ENCODE measurements around the gene VPS13D.

VPS13D gene

DNA sequence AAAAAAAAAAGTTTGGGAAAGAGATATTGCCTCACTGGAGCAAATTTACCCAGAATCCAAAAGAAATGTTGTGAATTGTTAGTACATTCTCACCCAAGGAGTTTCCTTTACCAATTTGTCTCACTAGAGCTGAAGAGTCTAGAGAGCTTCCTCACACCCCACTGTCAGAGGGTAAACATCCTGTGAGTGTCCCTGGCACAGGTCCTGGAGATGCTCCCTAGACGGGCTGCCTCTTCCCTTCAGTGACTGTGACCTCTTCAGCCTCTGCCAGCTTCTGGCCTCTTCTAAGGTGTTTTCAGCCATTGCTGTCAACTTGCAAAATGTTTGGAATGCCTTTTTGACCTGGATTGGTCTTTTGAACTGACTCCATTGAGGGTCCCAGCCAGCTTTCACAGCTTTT lies 228.7 kb downstream of the VPS13D start:
- in situ Hi-C loops (cut with MboI; ENCODE audit: low sequenced_read_pairs, unreplicated experiment): no loop called here
- DNase-seq (ENCODE audit: low spot score): no peak
- TF ChIP-seq, protein P1, sequence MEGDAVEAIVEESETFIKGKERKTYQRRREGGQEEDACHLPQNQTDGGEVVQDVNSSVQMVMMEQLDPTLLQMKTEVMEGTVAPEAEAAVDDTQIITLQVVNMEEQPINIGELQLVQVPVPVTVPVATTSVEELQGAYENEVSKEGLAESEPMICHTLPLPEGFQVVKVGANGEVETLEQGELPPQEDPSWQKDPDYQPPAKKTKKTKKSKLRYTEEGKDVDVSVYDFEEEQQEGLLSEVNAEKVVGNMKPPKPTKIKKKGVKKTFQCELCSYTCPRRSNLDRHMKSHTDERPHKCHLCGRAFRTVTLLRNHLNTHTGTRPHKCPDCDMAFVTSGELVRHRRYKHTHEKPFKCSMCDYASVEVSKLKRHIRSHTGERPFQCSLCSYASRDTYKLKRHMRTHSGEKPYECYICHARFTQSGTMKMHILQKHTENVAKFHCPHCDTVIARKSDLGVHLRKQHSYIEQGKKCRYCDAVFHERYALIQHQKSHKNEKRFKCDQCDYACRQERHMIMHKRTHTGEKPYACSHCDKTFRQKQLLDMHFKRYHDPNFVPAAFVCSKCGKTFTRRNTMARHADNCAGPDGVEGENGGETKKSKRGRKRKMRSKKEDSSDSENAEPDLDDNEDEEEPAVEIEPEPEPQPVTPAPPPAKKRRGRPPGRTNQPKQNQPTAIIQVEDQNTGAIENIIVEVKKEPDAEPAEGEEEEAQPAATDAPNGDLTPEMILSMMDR (IDR thresholded peaks at IDR 0.05; ENCODE audit: borderline replicate concordance, control extremely low read depth, extremely low read depth, insufficient read depth, missing control alignments): no peak

DNA sequence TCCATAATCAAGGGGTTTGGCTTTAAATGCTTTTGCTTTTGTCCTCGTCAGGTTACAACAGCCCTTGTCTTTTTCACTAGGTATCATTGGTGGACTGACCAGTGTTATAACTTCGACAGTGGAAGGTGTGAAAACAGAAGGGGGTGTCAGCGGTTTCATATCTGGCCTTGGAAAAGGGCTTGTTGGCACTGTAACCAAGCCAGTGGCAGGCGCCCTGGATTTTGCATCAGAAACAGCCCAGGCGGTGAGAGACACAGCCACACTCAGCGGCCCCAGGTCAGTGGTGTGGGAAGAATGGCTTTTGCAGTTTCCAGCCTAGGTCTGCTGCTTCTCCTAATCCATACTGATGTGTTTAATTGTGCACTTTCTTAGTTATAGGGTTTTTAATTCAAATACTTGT lies 230.3 kb downstream of the VPS13D start:
- no peak for DNase-seq (ENCODE audit: low spot score)
- in situ Hi-C loops (cut with MboI; ENCODE audit: low sequenced_read_pairs, unreplicated experiment): no loop called here
- TF ChIP-seq, protein P1 (IDR thresholded peaks at IDR 0.05; ENCODE audit: borderline replicate concordance, control extremely low read depth, extremely low read depth, insufficient read depth, missing control alignments): no peak

DNA sequence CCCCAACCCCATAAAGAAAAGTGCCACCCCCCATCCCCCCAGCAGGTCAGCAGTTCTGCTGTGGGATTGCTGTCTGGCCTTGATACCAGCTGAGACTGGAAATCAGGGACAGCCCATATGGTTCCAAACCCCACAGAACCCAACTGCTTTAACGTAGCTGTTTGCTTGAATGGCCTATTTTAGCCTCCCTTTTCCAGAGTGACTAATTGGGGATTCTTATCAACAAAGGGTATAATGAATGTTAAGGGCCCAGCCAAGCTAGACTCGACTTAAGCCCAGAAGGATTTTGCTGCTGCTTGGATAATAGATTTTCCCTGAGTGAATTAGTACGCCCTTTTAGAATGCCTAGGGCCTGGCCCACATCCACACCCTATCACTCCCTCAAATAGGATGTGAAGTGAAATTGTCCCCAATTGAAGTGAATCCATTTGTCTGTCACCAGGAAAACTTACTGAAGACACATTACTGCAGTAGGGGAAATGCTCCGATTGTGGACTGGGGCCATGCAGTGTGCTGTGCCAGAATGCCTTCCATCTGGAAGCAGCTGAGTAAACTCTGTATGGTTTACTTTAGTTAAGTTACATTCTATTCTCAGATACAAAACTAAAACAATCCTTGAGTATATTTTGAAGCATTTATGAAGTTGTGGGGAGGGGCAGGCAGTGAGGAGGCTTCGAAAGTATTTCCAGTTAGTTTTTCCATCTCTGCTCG lies 231.2 kb downstream of the VPS13D start:
- TF ChIP-seq, protein P1 (IDR thresholded peaks at IDR 0.05; ENCODE audit: borderline replicate concordance, control extremely low read depth, extremely low read depth, insufficient read depth, missing control alignments): no peak
- in situ Hi-C loops (cut with MboI; ENCODE audit: low sequenced_read_pairs, unreplicated experiment): no loop called here
- DNase-seq (ENCODE audit: low spot score): no peak

DNA sequence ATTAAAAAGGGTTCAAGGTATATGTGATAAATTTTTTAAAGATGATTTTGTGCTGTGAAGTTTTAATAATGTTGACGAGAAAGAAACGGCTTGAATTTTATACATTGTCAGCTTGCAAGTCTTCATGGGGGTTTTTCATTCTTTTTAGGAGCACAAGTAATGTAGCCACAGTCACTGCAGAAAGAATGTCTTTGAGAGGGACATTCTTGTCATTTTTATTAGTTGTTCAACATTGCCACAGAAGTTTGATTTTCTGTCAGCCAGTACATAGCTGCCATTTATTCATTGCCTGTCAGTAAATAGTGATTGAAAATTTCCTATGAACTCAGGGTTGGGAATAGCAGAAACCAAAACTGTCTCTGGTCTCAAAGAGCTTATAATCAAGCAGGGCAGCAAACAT lies 231.9 kb downstream of the VPS13D start:
- TF ChIP-seq, protein P1 (IDR thresholded peaks at IDR 0.05; ENCODE audit: borderline replicate concordance, control extremely low read depth, extremely low read depth, insufficient read depth, missing control alignments): no peak
- in situ Hi-C loops (cut with MboI; ENCODE audit: low sequenced_read_pairs, unreplicated experiment): no loop called here
- no peak for DNase-seq (ENCODE audit: low spot score)

DNA sequence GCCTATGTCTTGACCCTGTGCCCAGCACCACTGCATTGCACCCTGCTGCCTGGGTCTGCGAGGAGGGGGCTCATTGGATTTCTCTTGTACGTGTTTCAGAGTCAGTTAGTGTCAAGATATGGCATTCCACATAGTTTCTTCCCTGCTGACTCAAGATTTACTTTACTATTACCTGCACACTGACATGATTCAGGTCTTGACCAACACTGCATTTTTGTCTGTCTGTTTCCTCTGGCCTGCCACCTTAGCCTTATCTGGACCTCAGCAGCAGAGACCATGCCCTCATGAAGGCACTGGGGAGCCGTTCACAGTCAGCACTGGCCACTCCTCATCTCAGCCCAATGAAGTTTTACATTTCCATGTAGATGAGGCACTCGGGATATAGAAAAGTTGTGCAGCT lies 232.8 kb downstream of the VPS13D start:
- in situ Hi-C loops (cut with MboI; ENCODE audit: low sequenced_read_pairs, unreplicated experiment): no loop called here
- DNase-seq (ENCODE audit: low spot score): no peak

DNA sequence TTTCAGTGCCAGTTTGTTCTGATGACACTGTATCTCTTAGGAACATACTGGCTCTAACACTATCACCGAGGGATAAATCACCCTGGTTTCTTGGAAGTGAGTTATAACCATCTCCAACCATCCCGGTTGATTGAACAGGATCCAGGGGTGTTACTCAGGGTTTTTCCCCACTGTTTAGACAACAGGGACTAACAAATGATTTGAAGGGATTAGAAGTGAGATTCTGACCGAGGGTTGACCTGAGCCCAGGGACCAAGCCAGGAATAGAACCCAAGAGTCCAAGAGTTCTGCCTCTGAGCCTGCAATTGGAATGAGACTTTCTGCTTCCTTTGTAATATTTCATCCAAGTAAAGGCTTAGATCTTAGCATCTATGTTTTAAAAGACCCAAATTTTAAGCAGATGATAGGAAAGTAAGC lies 234.2 kb downstream of the VPS13D start:
- in situ Hi-C loops (cut with MboI; ENCODE audit: low sequenced_read_pairs, unreplicated experiment): no loop called here
- TF ChIP-seq, protein P1 (IDR thresholded peaks at IDR 0.05; ENCODE audit: borderline replicate concordance, control extremely low read depth, extremely low read depth, insufficient read depth, missing control alignments): no peak
- DNase-seq (ENCODE audit: low spot score): no peak

More for the DNA sequence above, 232.8 kb downstream of the VPS13D start:
- TF ChIP-seq, protein P1 (IDR thresholded peaks at IDR 0.05; ENCODE audit: borderline replicate concordance, control extremely low read depth, extremely low read depth, insufficient read depth, missing control alignments): no peak

Data from GM13976 (cell line).